ENCODE measurements around the gene ANP32E.
"Not testable (repeated sequence)": the region's sequence is repeated elsewhere in the genome, so short reads cannot be mapped to it uniquely, and the experiment has no call there.

Gene ANP32E

DNA sequence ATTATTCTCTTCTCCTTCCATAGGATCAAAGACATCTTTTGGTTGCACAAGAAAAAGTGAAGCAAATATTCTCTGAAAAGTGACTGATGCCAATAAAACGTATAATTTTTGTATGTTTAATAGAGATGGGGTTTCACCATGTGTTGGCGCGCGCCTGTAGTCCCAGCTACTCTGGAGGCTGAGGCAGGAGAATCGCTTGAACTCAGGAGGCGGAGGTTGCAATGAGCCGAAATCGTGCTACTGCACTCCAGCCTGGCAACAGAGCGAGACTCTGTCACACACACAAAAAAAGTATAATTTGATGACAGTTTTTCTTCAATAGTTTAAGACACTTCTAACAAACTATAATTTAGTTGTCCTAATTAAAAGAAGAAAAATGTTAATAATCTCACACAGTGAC, 23.8 kb downstream of the ANP32E start:
- no peak for DNase-seq

DNA sequence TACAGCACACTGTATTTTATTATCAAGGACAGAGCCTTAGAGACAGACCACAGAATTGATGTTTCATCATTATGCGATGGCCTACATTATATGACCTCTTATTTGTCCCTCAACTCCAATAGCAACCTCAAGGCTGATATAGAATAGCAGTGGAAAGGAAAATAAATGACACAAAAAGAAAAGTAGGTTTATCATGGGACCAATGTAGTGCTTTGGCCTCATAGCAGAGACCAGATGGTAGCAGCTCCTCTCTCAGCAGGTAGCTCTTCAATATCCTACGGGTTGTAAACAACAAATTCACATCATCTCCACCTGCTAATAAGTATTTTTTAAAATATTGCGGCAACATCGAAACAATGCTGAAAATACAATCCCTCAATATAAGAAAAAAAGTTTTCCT, 25.2 kb downstream of the ANP32E start:
- no peak for DNase-seq

DNA sequence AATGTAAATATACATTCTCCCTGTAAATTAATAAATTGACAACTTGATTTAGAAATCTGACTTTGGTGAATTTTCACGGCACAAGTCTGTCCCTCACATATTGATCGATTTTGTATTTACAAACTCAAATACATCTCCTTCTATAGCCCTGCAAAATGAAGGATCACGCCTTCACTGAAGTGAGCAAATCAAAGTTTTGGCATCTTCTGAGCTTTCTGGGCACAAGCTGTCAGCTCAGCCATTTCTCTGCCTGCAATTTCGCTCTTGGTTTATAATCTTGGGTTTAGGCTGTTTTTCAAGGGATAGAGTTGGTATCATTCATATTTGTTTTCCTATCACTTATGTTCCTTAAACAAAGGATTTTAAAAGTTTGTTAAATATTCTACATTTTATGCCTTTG, 25.8 kb downstream of the ANP32E start:
- no peak for DNase-seq

GRCh38 chr1:150208460-150208859, 27.5 kb downstream of the ANP32E start:
- DNase-seq = not testable (repeated sequence)

- DNase-seq = no peak
Observed at GRCh38 chr1:150207281-150207971, 28.5 kb downstream of the ANP32E start.

GRCh38 chr1:150196417-150196816, 39.5 kb downstream of the ANP32E start:
- DNase-seq = no peak

DNA sequence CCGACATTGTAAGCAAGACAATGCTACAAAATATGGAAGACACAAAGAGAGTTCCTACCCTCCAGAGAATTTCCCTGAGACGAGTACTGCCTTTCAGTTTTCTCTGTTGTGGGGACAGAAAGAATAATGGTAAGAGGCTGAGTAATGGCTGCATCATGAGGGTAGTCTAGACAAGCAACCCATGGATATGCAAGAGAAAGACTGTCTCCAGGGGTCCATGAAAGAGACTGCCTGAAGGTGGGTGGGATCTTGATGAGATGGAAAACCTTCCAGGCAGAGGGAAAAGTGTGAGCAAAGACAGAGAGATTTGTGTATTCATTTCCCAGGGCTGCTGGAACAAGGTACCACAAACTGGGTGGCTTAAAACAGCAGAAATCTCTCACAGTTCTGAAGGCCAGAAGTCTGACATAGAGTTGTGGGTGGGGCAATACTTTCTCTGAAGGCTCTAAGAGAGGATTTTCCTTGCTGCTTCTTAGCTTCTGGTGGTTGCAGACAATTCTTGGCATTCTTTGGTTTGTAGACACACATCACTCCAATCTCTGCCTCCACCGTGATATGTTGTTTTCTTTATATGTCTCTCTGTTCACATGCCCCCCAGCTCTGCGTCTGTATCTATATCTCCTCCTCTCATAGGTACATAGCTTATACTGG, 41.4 kb downstream of the ANP32E start:
- DNase-seq = no peak

DNA sequence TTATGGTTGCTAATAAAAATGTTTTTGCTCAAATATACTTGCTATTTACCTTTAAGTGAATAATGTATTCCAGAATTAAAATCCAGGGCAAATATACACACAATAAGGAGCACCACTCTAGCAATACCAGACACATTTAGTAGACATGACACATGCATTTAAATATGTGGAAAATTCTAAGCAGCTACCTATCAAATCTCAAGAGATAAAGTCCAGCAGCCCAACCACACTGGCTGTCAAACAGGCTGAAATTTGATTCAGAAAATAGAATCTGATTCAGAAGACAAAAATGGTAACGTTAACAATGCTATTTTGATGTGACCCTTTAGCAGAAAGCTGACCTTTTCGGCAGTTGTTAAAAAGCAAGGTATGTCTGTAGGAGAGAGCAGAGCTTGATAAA, 43.9 kb downstream of the ANP32E start:
- no peak for DNase-seq

GRCh38 chr1:150187560-150187931, 48.4 kb downstream of the ANP32E start:
- DNase-seq = no peak

DNA sequence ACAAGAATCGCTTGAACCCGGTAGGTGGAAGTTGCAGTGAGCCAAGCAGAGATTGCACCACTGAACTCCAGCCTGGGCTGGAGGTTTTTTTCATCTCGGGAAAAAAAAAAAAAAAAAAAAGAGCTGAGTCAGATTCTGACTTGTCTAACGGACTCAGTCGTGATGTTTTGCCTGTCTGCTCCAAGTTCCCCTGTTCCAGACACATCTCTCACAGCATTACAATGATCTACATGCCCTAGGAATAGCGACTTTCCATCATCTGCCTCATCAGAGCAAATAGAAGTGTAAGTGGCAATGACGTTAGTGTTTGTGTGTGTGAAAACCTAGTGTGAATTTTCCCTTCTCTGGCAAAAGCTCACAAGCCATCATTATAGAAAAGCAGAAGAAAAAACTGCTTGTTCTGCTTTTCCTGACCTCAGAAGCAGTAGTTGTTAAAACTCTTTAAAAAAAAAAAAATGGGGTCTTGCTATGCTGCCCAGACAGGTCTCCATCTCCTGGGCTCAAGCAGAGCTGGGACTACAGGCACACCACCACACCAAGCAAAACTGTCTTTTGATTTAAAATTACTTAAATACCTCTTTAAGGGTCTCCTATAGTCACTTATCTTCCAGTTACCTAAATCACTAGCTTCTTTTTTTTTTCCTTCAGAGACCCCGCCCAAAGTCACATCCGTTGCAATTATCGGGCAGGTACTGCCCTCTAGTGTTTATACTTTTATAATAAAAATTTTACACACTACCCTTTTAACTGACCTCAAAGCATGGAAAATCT, 48.9 kb downstream of the ANP32E start:
- no peak for DNase-seq

DNA sequence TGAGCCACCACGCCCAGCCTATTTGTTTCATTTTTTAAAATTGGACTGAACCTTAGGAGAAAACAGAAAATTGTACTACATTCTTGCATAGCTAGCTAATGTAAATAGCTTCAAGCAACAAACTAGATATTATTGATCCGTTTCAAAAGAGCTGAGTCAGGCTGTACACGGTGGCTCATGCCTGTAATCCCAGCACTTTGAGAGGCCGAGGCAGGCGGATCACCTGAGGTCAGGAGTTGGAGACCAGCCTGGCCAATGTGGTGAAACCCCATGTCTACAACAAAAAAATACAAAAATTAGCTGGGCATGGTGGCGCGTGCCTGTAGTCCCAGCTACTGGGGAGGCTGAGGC, 49.5 kb downstream of the ANP32E start:
- DNase-seq = not testable (repeated sequence)

GRCh38 chr1:150185481-150185880, 50.4 kb downstream of the ANP32E start:
- no peak for DNase-seq

- DNase-seq = no peak
Observed at GRCh38 chr1:150183061-150183460, 52.9 kb downstream of the ANP32E start.

GRCh38 chr1:150182247-150182646, 53.7 kb downstream of the ANP32E start:
- DNase-seq = no peak

- DNase-seq = no peak
Observed at GRCh38 chr1:150180474-150180873, 55.4 kb downstream of the ANP32E start.

DNA sequence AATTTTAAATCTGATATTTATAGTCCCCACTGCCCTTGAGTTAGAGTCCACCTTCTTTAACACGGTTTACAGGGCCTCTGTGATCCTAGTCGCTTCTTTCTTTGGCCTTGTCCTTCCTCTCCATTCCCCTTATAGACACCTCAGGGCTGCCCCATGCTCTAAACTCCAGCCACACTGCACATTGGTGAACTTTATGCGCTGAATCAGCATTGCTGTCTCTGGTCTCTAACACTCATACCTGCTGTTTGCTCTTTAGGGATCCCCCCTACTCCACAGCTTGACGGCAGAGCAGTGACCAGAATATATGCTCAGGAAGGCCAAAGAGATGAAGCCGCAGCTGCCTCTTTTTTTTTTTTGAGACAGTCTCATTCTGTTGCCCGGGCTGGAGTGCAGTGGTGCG, 56.0 kb downstream of the ANP32E start:
- no peak for DNase-seq

GRCh38 chr1:150178548-150178947, 57.4 kb downstream of the ANP32E start:
- no peak for DNase-seq

- no peak for DNase-seq
Observed at GRCh38 chr1:150176593-150176992, 59.3 kb downstream of the ANP32E start.

DNA sequence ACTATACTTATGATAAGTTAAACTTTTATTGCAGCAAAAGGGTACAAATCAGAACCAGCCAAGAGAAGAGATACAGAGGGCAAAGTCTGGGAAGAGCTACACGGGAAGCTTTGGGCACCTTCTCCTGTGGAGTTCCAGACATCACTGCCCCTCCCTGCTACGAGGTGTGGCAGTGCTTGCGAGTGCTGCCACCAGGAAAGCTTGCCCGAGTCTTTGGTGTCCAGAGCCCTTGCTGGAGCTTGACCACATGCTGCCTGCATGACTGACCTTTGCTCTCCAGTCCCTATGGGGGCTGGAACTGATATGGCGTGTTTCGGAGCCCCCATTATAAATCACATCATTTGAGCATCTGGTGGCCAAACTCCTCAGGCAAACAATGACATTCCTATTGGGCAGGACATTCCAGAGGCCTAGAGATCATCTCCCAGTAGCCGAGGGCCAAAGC, 62.7 kb downstream of the ANP32E start:
- DNase-seq = no peak

DNA sequence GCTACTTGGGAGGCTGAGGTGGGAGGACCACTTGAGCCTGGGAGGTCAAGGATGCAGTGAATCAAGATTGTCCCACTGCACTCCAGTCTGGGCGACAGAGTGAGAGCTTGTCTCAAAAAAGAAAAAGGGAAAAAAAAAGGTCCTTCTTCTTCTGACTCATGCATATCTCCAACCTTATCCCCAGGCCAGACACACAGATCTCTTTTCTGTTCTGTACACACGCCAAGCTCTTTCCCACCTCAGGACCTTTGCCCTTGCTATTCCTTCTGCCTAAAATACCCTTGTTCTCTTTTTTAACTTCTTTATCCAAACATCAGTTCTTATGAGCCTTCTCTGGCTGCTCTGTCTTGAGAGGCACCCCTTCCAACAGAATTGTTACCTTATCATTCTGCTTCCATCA, 64.1 kb downstream of the ANP32E start:
- DNase-seq = no peak

- no peak for DNase-seq
Observed at GRCh38 chr1:150168960-150169601, 66.8 kb downstream of the ANP32E start.

Data from NCI-H1048 (cell line).